ENCODE data around the gene CRTAC1.

The CRTAC1 gene

GRCh38 chr10:97977673-97978072, 52.7 kb downstream of the CRTAC1 start:
- H3K4me3 ChIP-seq (ENCODE audit: low read depth, low read length) = no peak overlapping the region
- DNase-seq (ENCODE audit: low read depth) = no peak
- TF ChIP-seq, protein P1, sequence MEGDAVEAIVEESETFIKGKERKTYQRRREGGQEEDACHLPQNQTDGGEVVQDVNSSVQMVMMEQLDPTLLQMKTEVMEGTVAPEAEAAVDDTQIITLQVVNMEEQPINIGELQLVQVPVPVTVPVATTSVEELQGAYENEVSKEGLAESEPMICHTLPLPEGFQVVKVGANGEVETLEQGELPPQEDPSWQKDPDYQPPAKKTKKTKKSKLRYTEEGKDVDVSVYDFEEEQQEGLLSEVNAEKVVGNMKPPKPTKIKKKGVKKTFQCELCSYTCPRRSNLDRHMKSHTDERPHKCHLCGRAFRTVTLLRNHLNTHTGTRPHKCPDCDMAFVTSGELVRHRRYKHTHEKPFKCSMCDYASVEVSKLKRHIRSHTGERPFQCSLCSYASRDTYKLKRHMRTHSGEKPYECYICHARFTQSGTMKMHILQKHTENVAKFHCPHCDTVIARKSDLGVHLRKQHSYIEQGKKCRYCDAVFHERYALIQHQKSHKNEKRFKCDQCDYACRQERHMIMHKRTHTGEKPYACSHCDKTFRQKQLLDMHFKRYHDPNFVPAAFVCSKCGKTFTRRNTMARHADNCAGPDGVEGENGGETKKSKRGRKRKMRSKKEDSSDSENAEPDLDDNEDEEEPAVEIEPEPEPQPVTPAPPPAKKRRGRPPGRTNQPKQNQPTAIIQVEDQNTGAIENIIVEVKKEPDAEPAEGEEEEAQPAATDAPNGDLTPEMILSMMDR (conservative IDR thresholded peaks at IDR 0.05; ENCODE audit: low read depth, low read length) = no peak

DNA sequence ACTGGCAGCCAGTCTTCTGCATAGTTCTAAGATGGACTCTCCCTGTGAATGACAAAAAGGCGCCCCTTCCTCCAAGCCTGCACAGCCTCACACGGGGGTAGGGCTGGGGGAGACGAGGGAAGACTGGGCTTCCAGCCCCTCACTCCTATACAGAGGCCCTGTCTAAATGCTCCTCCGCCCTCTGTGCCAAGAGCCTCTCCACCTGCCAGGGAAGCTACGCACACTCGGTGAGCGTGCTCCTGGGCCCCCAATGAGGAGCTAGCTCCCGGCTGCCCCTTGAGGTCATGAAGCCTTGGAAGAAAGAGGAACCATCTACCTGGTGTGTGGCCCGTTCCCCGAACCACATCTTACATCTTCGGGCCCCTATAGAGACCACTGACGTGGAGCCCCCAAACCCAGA, 54.8 kb downstream of the CRTAC1 start:
- TF ChIP-seq, protein P1 (conservative IDR thresholded peaks at IDR 0.05; ENCODE audit: low read depth, low read length) = no peak
- H3K4me3 ChIP-seq (ENCODE audit: low read depth, low read length) = no peak overlapping the region
- no peak for DNase-seq (ENCODE audit: low read depth)

DNA sequence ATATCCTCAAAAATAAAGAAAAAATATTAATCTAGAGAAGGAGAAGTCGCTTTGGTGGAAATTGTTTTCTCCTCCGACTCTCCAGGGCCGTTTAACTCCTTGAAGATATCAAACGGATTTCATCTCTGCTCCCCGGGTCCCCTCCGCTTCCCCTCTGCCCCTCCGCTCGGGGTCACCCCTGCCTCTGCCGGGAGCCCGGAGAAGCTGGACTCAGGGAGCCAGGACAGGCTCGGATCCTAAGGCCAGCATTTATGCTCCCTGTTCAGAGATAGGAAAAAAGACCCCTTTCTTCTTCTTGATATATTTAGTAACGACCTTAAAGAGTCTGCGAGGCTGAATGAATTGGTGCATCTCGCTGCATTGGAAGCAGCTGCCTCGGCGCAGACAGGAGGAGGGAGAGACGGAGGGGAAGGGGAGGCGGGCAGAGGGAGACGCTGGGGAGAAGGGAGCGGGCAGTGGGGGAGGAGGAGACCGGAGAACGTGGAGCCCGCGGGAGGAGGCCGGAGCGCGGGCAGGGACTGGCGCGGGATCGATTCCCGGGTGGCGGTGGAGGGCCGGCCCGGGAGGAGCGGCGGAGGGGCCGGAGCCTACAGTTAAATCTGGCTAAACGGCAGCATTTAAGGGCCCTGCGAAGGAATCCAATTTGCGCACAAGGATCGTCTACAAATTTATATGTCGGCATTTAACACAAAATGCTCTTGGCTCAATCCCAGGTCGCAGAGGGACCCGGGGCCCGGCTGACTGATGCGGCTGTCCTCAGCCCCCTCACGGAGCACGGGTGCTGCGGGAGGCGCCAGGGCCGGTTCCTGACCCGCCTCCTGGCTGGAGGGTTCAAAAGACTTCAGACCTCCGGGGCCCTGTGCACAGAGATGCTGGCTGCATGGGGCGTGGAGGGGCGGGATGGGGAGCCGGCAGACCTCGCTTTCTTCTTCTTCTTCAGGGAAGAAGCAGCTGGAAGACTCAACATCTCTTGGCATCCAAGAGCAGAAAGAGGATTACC, 55.6 kb downstream of the CRTAC1 start:
- DNase-seq (ENCODE audit: low read depth) = no peak
- TF ChIP-seq, protein P1 (conservative IDR thresholded peaks at IDR 0.05; ENCODE audit: low read depth, low read length) = no peak
- no peak overlapping the region for H3K4me3 ChIP-seq (ENCODE audit: low read depth, low read length)

DNA sequence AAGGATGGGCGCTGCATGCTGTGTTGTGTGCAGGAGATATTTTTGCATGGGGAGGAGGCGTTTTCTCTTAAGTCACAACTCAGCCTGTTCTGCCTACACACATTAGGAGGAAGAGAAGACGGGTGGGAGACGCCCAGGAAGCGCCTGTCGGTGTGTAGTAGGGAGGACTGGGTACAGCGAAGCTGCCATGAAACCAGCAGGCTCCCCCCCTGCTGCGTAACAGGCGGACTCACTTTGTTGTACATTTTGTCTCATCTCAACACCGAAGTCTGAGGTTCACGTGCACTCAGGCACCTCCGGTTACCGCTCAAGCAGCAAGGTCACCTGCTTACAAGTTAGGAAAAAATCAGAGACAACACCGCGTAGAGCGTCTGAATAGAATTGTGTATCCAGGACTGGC, 56.3 kb downstream of the CRTAC1 start:
- DNase-seq (ENCODE audit: low read depth) = no peak
- TF ChIP-seq, protein P1 (conservative IDR thresholded peaks at IDR 0.05; ENCODE audit: low read depth, low read length) = no peak

DNA sequence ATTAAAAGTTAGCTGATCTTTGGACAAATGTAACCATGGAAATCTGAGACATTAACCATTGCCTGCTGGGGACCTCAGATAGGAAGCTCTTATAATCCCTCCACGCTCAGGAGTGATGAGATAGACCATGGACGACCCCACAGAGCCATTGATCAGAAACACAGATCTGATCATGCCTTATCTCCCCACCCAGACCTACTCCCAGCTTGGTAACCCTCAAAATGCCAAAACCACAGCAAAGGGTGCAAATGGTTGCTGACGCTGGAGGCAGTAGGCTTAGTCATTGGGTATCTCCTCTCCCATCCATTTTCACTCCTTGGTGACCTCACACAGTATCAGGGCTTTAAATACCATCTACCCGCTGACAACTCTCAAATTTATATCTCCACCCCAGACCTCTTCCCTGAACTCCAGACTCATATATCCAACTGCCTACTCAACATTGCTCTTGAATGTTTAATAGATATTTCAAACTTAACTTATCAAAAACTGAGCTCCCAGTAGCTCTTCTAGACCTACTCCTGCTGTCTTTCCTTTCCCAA, 60.8 kb downstream of the CRTAC1 start:
- no peak overlapping the region for H3K4me3 ChIP-seq (ENCODE audit: low read depth, low read length)
- DNase-seq (ENCODE audit: low read depth) = no peak
- TF ChIP-seq, protein P1 (conservative IDR thresholded peaks at IDR 0.05; ENCODE audit: low read depth, low read length) = no peak

More for the DNA sequence above, 56.3 kb downstream of the CRTAC1 start:
- no peak overlapping the region for H3K4me3 ChIP-seq (ENCODE audit: low read depth, low read length)

- DNase-seq (ENCODE audit: low read depth) = no peak
- TF ChIP-seq, protein P1 (conservative IDR thresholded peaks at IDR 0.05; ENCODE audit: low read depth, low read length) = no peak
- H3K4me3 ChIP-seq (ENCODE audit: low read depth, low read length) = no peak overlapping the region
These were observed 65.7 kb downstream of the CRTAC1 start for GRCh38 chr10:97964748-97965147.
